ENCODE results near the gene ADAMTS3. TPM values are rescaled to one million over a fixed set of nuclear protein-coding genes. Genes with fewer than 3 reads are reported as not detected.

Gene ADAMTS3
- total and polyA plus RNA-seq, 8 donors: 0.13 to 6.8 (median 0.24) TPM; not detected in 2

DNA sequence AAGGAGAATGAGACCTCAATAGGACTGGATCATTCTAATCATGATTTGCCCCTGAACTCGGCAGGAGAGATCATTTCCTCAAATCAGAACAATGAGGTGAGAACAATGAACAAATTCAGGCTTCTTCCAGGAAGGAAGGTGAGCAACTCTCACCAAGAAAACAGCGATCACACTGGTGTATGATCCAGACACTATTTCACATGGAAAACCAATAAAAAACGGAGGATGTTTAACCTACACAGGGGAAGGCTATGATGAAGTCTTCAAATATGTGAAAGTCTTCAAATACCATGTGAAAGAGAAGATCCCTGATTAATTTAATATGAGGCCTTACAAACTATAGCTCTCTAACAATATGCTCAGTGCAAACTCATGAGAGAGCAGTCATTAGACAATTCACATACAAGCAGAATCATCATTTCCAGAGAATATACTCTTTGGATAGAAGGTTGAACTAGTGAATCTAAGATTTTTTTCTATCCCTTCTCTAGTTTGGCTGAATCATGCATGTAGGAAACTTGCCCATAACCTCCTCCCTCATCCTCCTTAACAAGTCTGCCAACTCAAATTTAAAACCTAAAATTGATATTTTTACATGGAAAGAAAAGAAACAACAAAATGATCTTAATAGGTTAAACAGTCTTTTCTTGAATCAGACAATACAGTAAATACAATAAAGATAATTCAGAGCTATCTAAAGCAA, 122.5 kb downstream of the ADAMTS3 start:
- WGBS, 5 donors: 71 to 78% (median 76%) methylated on average over 3 of the region's 3 CpGs
- TF ChIP-seq POLR2A (IDR thresholded peaks at IDR 0.05) (no peak), EP300 (IDR thresholded peaks at IDR 0.05) (no peak), POLR2AphosphoS5 (IDR thresholded peaks at IDR 0.05) (no peak)
- TF ChIP-seq, protein P1, sequence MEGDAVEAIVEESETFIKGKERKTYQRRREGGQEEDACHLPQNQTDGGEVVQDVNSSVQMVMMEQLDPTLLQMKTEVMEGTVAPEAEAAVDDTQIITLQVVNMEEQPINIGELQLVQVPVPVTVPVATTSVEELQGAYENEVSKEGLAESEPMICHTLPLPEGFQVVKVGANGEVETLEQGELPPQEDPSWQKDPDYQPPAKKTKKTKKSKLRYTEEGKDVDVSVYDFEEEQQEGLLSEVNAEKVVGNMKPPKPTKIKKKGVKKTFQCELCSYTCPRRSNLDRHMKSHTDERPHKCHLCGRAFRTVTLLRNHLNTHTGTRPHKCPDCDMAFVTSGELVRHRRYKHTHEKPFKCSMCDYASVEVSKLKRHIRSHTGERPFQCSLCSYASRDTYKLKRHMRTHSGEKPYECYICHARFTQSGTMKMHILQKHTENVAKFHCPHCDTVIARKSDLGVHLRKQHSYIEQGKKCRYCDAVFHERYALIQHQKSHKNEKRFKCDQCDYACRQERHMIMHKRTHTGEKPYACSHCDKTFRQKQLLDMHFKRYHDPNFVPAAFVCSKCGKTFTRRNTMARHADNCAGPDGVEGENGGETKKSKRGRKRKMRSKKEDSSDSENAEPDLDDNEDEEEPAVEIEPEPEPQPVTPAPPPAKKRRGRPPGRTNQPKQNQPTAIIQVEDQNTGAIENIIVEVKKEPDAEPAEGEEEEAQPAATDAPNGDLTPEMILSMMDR (IDR thresholded peaks at IDR 0.05): no peak

DNA sequence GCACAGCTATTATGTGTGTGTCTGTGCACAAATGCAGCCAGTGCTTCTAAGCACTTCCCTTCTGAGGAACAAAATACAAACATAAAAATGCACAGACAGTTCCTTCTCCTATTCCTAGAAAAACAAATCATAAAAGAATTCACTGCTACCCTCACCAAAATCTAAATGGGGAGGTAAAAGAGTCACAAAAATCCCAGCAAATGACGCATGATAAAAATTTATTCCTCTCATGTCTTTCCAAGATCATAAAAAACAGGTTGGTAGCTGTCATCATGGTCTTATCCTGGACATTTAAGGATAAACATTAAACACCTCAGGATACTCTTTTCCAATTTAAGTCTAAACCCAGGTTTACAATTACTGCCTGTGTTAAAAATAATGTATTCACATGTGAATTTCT, 124.9 kb downstream of the ADAMTS3 start:
- Histone ChIP-seq H3K4me3 (no peak overlapping the region), H3K4me1 (no peaks in the 10 kb centered on the region), H3K27me3 (no peaks in the 10 kb centered on the region), H3K9me3 (no peaks in the 10 kb centered on the region), H3K27ac (no peak overlapping the region), H3K36me3 (no peaks in the 10 kb centered on the region)
- intact Hi-C loops (cut with DNase I; ENCODE audit: low total_unique reads): no loop called here
- WGBS, 5 donors: 74 to 94% (median 89%) methylated on average over 1 of the region's 1 CpG
- DNase-seq: no peak
- no peak for TF ChIP-seq EP300 (IDR thresholded peaks at IDR 0.05)
- no peak for TF ChIP-seq POLR2A (IDR thresholded peaks at IDR 0.05)
- TF ChIP-seq POLR2AphosphoS5 (IDR thresholded peaks at IDR 0.05): no peak
- TF ChIP-seq, protein P1 (IDR thresholded peaks at IDR 0.05): no peak

More for the DNA sequence above, 122.5 kb downstream of the ADAMTS3 start:
- peak in 1 of 2 donors; percentile 6 for DNase-seq
- Histone ChIP-seq H3K36me3 (no peaks in the 10 kb centered on the region), H3K4me1 (no peaks in the 10 kb centered on the region), H3K9me3 (no peaks in the 10 kb centered on the region), H3K27me3 (no peaks in the 10 kb centered on the region), H3K27ac (no peak overlapping the region), H3K4me3 (no peak overlapping the region)
- intact Hi-C loops (cut with DNase I; ENCODE audit: low total_unique reads): no loop called here

DNA sequence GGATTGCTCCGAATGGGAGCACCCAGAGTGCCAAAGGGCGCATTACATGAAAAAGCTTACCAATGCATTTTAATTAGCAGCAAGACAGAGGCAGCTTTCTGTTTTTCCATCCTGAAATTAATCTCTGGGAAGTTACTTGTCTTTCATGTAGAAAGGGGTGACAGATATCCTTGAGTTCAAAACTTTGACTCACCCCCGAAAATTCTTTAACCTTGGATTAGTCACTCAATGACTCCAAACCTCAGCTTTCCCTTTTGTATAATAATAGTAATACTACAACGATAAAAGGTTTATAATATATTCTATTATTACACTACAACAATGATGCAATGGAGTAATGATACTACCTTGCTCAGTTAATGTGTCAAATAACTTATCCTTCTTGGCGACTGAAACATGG, 126.3 kb downstream of the ADAMTS3 start:
- intact Hi-C loops (cut with DNase I; ENCODE audit: low total_unique reads): no loop called here
- DNase-seq: no peak
- 87 to 94% (median 90%) methylated on average over 5 of the region's 5 CpGs for WGBS, 5 donors

DNA sequence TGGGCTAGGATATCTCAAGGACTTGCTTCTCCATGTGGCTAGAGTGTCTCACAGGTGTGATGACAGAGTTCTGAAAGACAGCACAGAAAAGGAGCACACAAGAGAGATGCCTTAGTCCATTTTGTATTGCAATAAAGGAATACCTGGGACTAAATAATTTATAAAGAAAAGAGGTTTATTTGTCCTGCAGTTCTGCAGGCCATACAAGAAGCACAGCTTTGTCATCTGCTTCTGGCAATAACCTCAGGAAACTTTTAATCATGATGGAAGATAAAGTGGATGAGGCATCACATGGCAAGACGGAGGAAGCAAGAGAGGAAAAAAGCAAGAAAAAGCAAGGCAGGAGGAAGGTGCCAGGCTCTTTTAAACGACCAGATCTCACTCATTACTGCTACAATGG, 126.9 kb downstream of the ADAMTS3 start:
- Histone ChIP-seq H3K27ac (no peak overlapping the region), H3K36me3 (no peaks in the 10 kb centered on the region), H3K4me1 (no peaks in the 10 kb centered on the region), H3K9me3 (no peaks in the 10 kb centered on the region), H3K4me3 (no peak overlapping the region), H3K27me3 (no peaks in the 10 kb centered on the region)
- intact Hi-C loops (cut with DNase I; ENCODE audit: low total_unique reads): no loop called here
- WGBS, 5 donors: 42 to 69% (median 57%) methylated on average over 2 of the region's 2 CpGs
- no peak for DNase-seq
- TF ChIP-seq POLR2A (IDR thresholded peaks at IDR 0.05) (no peak), EP300 (IDR thresholded peaks at IDR 0.05) (no peak), POLR2AphosphoS5 (IDR thresholded peaks at IDR 0.05) (no peak)
- TF ChIP-seq, protein P1 (IDR thresholded peaks at IDR 0.05): no peak

More for the DNA sequence above, 126.3 kb downstream of the ADAMTS3 start:
- Histone ChIP-seq H3K9me3 (no peaks in the 10 kb centered on the region), H3K4me1 (no peaks in the 10 kb centered on the region), H3K27me3 (no peaks in the 10 kb centered on the region), H3K27ac (no peak overlapping the region), H3K36me3 (no peaks in the 10 kb centered on the region), H3K4me3 (no peak overlapping the region)
- TF ChIP-seq, protein P1 (IDR thresholded peaks at IDR 0.05): no peak
- TF ChIP-seq POLR2A (IDR thresholded peaks at IDR 0.05) (no peak), POLR2AphosphoS5 (IDR thresholded peaks at IDR 0.05) (no peak), EP300 (IDR thresholded peaks at IDR 0.05) (no peak)

Data from stomach (tissue), 9 donors.